Breast epithelium (tissue), 3 donors: ENCODE data around the gene PPM1D.

Experiments used
- POLR2AphosphoS5 ChIP-seq, 3 donors: sonication (generic); formaldehyde crosslinking; IDR thresholded peaks; one replicate each; pipeline ENCODE4 v1.6.1; 2017; ENCODE audit warnings: antibody characterized with exemption in 3 of 3
- TF ChIP-seq, protein P1 (sequence below), 3 donors: fragments of 450-650 bp; IDR thresholded peaks; one replicate each; pipeline ENCODE4 v1.5.1; 2016 to 2017; ENCODE audit warnings: antibody characterized with exemption in 3 of 3, mild to moderate bottlenecking in 3 of 3, moderate library complexity in 3 of 3

GRCh38 chr17:60659156-60659555 is 59.2 kb downstream of the PPM1D start:
- no peak for TF ChIP-seq POLR2AphosphoS5 (IDR thresholded peaks at IDR 0.05)
- TF ChIP-seq, protein P1, sequence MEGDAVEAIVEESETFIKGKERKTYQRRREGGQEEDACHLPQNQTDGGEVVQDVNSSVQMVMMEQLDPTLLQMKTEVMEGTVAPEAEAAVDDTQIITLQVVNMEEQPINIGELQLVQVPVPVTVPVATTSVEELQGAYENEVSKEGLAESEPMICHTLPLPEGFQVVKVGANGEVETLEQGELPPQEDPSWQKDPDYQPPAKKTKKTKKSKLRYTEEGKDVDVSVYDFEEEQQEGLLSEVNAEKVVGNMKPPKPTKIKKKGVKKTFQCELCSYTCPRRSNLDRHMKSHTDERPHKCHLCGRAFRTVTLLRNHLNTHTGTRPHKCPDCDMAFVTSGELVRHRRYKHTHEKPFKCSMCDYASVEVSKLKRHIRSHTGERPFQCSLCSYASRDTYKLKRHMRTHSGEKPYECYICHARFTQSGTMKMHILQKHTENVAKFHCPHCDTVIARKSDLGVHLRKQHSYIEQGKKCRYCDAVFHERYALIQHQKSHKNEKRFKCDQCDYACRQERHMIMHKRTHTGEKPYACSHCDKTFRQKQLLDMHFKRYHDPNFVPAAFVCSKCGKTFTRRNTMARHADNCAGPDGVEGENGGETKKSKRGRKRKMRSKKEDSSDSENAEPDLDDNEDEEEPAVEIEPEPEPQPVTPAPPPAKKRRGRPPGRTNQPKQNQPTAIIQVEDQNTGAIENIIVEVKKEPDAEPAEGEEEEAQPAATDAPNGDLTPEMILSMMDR (IDR thresholded peaks at IDR 0.05): no peak
